Measurements from ENCODE around the gene CCDC88B.

DNA sequence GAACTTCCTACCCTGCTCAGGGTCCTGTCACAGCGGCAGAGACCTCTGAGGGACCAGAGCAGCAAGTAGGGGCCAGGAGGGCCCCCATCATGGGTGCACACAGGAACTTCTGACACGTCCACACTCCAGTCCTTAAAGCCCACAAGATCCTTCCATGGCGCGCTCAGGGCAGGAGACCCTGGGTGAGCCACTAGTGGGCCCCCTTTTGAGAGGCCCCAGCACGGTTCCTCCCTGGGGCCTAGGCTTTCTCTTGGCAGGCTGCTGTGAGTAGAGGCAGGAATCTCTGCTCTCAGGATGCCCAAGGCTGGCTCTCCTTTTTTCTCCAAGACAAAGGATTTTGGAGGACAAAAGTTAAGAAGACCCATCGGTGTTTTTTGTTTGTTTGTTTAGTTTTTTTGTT lies 41.3 kb downstream of the CCDC88B start:
- no peak for TF ChIP-seq CEBPB (IDR thresholded peaks at IDR 0.05)
- no peak for TF ChIP-seq EP300 (IDR thresholded peaks at IDR 0.05; ENCODE audit: borderline replicate concordance)
- TF ChIP-seq REST (IDR thresholded peaks at IDR 0.05; ENCODE audit: low read depth): no peak
- no peak for TF ChIP-seq EGR1 (IDR thresholded peaks at IDR 0.05)
- no peak for TF ChIP-seq NFIC (IDR thresholded peaks at IDR 0.05)
- TF ChIP-seq YY1 (IDR thresholded peaks at IDR 0.05; ENCODE audit: low read depth): no peak
- no peak for TF ChIP-seq ZBTB7A (IDR thresholded peaks at IDR 0.05; ENCODE audit: low read depth)

Data from Ishikawa (cell line).